Spleen (tissue), 11 donors: ENCODE data around the gene PAM. TPM values are rescaled to one million over a fixed set of nuclear protein-coding genes. Genes with fewer than 3 reads are reported as not detected.

Experiments used
- DNase-seq: peaks from one replicate; pipeline ENCODE4 v3.0.0-alpha.2; 2020
- H3K27ac ChIP-seq, 8 donors: fragments of 200-600 bp; sonication (generic) in 7 of 8; 1 replicate in 4 of 8; 2 replicates in 4 of 8; pipeline versions ENCODE4 v1.5.0 to v1.8.0; 2016 to 2021; ENCODE audit warnings: inconsistent platforms in 4 of 8, mild to moderate bottlenecking in 4 of 8, moderate library complexity in 1 of 8
- H3K27me3 ChIP-seq, 7 donors: fragments of 200-600 bp; sonication (generic) in 6 of 7; replicated peaks in 1 of 7; 1 replicate in 4 of 7; 2 replicates in 3 of 7; pipeline versions ENCODE4 v1.5.0 to v1.8.0; 2016 to 2021; ENCODE audit warnings: inconsistent platforms in 3 of 7, mild to moderate bottlenecking in 1 of 7
- H3K36me3 ChIP-seq, 6 donors: fragments of 200-600 bp; sonication (generic) in 5 of 6; 1 replicate in 4 of 6; 2 replicates in 2 of 6; pipeline versions ENCODE4 v1.5.0 to v1.8.0; 2016 to 2021; ENCODE audit warnings: inconsistent platforms in 2 of 6
- H3K4me1 ChIP-seq, 6 donors: fragments of 200-600 bp; sonication (generic) in 5 of 6; 1 replicate in 3 of 6; 2 replicates in 3 of 6; pipeline versions ENCODE4 v1.5.0 to v1.8.0; 2016 to 2021; ENCODE audit warnings: inconsistent platforms in 3 of 6
- H3K4me3 ChIP-seq, 8 donors: fragments of 200-600 bp; sonication (generic) in 7 of 8; 1 replicate in 4 of 8; 2 replicates in 4 of 8; pipeline versions ENCODE4 v1.5.0 to v1.8.0; 2016 to 2021; ENCODE audit warnings: inconsistent platforms in 4 of 8, mild to moderate bottlenecking in 4 of 8, moderate library complexity in 2 of 8
- H3K9me3 ChIP-seq, 8 donors: fragments of 200-600 bp; sonication (generic) in 7 of 8; 1 replicate in 4 of 8; 2 replicates in 4 of 8; pipeline versions ENCODE4 v1.5.0 to v1.8.0; 2016 to 2021; ENCODE audit warnings: inconsistent platforms in 4 of 8
- POLR2A ChIP-seq, 3 donors: fragments of 450-650 bp; IDR thresholded peaks; one replicate each; pipeline ENCODE4 v1.5.1; 2017; ENCODE audit warnings: antibody characterized with exemption in 3 of 3, mild to moderate bottlenecking in 1 of 3
- POLR2AphosphoS5 ChIP-seq, 3 donors: sonication (generic); formaldehyde crosslinking; IDR thresholded peaks; one replicate each; pipeline ENCODE4 v1.5.1; 2017; ENCODE audit warnings: antibody characterized with exemption in 3 of 3
- WGBS, 5 donors: extraction: QIAGEN DNeasy Blood & Tissue Kit in 3 of 5; methylation state at CpG; one replicate each; pipeline versions ENCODE4 v1.1.5 to v1.1.7; 2013 to 2018; 5-methylcytosine and 5-hydroxymethylcytosine counted together
- intact Hi-C: fragments of 100-400 bp; cut with DNase I; formaldehyde crosslinking; loops from one replicate; pipeline ENCODE4 v1.15.0; 2023; ENCODE audit warnings: low total_unique reads
- polyA plus RNA-seq, 3 donors: library from polyadenylated mRNA; stranded (reverse); fragments of 200-250 nt; gene quantifications; one replicate each; pipeline ENCODE4 v1.2.1, GENCODE V29; 2013
- total RNA-seq, 7 donors: library from RNA; depleted of rRNA in 3 of 7; stranded (reverse); fragments of >200 nt in 3 of 7; fragmentation: NEBNext Ultra II Directional in 4 of 7; extraction: Animal tissue kit (Norgen Biotek cat#: 25700) in 4 of 7; gene quantifications; one replicate each; pipeline versions ENCODE4 v1.1.0 to v1.2.1, GENCODE V29; 2016 to 2021
- TF ChIP-seq, protein P1 (sequence below), 11 experiments: fragments of 200-600 bp in 7 of 11; fragments of 450-650 bp in 4 of 11; sonication (generic) in 4 of 11; IDR thresholded peaks in 8 of 11; conservative IDR thresholded peaks in 3 of 11; 1 replicate in 7 of 11; 2 replicates in 4 of 11; pipeline versions ENCODE4 v1.4.0 to v1.8.0; 2016 to 2021; ENCODE audit warnings: antibody characterized with exemption in 11 of 11, inconsistent platforms in 4 of 11, mild to moderate bottlenecking in 1 of 11
- donor health status: healthy with polysubstance abuse.
- donor health status: DM: no; HTN: no; CAD: no; lungs with moderate emphysema.
- donor health status: DM: no; HTN: no; CAD: no.
- donor health status: Bipolar disorder and iron deficiency.
- donor health status: healthy.
- donor health status: DM: no; HTN: no; CAD: no.
- donor health status: DM: yes; HTN: yes; CAD: no.

Gene PAM
- total and polyA plus RNA-seq, 10 donors, result 37.4 to 155 (median 110) TPM

DNA sequence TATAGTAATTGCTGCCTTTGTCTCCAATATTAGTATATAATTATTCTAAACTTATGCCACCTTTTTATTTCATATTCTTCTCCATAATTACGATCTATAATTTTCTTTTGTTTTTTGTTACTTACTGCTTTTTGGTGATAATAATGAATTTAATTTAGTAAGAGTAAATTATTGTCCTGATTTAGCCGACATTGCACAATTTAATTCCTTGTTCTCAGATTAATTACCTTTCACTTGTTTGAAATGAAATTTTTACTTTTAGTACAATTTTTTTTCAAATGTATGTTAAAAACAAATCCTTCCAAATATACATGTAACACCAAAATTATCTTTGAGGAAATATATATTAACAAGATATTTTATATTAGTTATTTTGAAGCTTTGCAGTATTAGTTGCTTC lies 201.5 kb downstream of the PAM start:
- no peak overlapping the region for H3K27ac ChIP-seq
- intact Hi-C loops, result no loop called here
- H3K27me3 ChIP-seq, result no peaks in the 10 kb centered on the region
- H3K36me3 ChIP-seq, result peaks cover 0 to 51% (median 0%) of the 10 kb centered on the region in 6 donors
- no peaks in the 10 kb centered on the region for H3K4me1 ChIP-seq
- TF ChIP-seq, protein P1, sequence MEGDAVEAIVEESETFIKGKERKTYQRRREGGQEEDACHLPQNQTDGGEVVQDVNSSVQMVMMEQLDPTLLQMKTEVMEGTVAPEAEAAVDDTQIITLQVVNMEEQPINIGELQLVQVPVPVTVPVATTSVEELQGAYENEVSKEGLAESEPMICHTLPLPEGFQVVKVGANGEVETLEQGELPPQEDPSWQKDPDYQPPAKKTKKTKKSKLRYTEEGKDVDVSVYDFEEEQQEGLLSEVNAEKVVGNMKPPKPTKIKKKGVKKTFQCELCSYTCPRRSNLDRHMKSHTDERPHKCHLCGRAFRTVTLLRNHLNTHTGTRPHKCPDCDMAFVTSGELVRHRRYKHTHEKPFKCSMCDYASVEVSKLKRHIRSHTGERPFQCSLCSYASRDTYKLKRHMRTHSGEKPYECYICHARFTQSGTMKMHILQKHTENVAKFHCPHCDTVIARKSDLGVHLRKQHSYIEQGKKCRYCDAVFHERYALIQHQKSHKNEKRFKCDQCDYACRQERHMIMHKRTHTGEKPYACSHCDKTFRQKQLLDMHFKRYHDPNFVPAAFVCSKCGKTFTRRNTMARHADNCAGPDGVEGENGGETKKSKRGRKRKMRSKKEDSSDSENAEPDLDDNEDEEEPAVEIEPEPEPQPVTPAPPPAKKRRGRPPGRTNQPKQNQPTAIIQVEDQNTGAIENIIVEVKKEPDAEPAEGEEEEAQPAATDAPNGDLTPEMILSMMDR (IDR thresholded peaks at IDR 0.05 in 8 of 11, conservative IDR thresholded peaks at IDR 0.05 in 3 of 11), result no peak
- no peak for TF ChIP-seq POLR2A (IDR thresholded peaks at IDR 0.05)
- no peak for TF ChIP-seq POLR2AphosphoS5 (IDR thresholded peaks at IDR 0.05)
- H3K9me3 ChIP-seq, result no peaks in the 10 kb centered on the region
- DNase-seq, result no peak
- H3K4me3 ChIP-seq, result no peak overlapping the region
- WGBS, 5 donors, result 93 to 99% (median 98%) methylated on average over 2 of the region's 2 CpGs

DNA sequence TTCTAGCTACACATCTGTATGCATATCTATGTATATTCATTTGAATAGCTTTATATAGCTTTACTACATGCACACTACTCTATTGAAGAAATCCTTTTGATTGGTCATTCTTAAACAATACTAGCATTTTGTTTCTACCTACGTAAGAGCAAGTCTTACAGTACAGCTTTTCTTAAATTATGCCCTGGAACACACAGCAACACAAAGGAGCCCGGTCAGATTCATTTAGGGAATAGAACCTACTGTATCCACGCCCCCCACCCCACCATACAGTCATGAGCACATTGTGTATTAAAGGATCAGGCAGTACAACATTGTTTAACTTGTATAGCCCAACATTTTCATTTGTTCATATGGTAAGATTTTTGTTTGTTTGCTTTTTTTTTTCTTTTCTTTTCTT lies 202.0 kb downstream of the PAM start:
- WGBS, 5 donors, result 96 to 97% (median 96%) methylated on average over 3 of the region's 3 CpGs
- H3K4me3 ChIP-seq, result no peak overlapping the region
- DNase-seq, result no peak
- TF ChIP-seq POLR2A (IDR thresholded peaks at IDR 0.05), result no peak
- no peaks in the 10 kb centered on the region for H3K9me3 ChIP-seq
- peaks cover 0 to 51% (median 0%) of the 10 kb centered on the region in 6 donors for H3K36me3 ChIP-seq
- no peaks in the 10 kb centered on the region for H3K4me1 ChIP-seq
- no peaks in the 10 kb centered on the region for H3K27me3 ChIP-seq
- no peak overlapping the region for H3K27ac ChIP-seq
- intact Hi-C loops, result no loop called here

DNA sequence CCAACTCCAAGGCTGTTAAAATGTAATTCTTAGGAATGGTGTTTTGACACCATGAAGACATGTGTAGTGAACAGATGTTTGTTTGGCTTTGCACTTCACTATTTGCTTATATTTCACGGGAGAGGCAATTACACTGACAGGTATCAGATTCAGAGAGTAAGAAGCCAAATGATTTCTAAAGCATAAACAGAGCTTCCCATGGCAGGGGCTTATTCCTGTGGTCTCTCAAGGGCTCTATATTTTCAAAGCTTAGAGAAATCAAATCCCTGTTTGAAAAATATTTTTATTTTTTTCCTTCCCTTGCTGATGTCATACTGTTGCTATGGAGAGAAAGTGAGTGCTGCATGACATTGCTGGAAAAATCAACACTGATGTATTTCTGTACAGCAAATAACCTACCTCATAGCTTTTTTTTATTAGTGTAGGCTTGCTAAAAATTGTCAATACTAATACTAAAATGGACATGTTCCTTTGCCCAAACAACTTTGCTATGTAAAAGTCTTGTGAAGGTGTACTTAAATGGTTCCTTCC lies 203.4 kb downstream of the PAM start:
- DNase-seq, result no peak
- Histone ChIP-seq H3K27ac (no peak overlapping the region), H3K27me3 (no peaks in the 10 kb centered on the region), H3K4me3 (no peak overlapping the region), H3K4me1 (no peaks in the 10 kb centered on the region), H3K36me3 (peaks cover 0 to 43% (median 0%) of the 10 kb centered on the region in 6 donors), H3K9me3 (no peaks in the 10 kb centered on the region)
- intact Hi-C loops, result no loop called here
- no peak for TF ChIP-seq POLR2A (IDR thresholded peaks at IDR 0.05)
- TF ChIP-seq POLR2AphosphoS5 (IDR thresholded peaks at IDR 0.05), result no peak
- TF ChIP-seq, protein P1 (IDR thresholded peaks at IDR 0.05 in 8 of 11, conservative IDR thresholded peaks at IDR 0.05 in 3 of 11), result no peak
- 84 to 96% (median 91%) methylated on average over 1 of the region's 1 CpG for WGBS, 5 donors

DNA sequence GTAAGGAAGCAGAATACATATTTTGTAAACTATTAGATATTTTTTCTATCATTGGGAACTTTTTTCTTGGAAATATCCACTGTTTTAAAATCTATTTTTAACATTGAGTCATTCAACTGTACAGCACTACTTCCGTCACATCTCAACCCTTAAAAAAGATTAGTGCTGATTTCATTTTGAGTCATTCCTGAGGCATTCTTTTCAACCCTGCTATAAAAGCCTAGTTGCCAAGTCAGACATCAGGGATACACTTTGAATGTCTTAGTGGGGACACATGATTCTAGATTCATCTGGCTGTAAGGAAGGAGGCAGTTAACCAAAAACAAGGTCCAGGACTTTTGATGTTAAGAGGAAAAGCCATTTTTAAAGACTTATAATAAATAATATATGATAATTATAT lies 203.9 kb downstream of the PAM start:
- TF ChIP-seq POLR2A (IDR thresholded peaks at IDR 0.05), result no peak
- no peaks in the 10 kb centered on the region for H3K27me3 ChIP-seq
- no peak for DNase-seq
- H3K27ac ChIP-seq, result no peak overlapping the region
- no peaks in the 10 kb centered on the region for H3K9me3 ChIP-seq
- intact Hi-C loops, result no loop called here
- no peaks in the 10 kb centered on the region for H3K4me1 ChIP-seq
- peaks cover 0 to 40% (median 0%) of the 10 kb centered on the region in 6 donors for H3K36me3 ChIP-seq
- 64 to 79% (median 75%) methylated on average over 1 of the region's 1 CpG for WGBS, 5 donors
- no peak overlapping the region for H3K4me3 ChIP-seq

DNA sequence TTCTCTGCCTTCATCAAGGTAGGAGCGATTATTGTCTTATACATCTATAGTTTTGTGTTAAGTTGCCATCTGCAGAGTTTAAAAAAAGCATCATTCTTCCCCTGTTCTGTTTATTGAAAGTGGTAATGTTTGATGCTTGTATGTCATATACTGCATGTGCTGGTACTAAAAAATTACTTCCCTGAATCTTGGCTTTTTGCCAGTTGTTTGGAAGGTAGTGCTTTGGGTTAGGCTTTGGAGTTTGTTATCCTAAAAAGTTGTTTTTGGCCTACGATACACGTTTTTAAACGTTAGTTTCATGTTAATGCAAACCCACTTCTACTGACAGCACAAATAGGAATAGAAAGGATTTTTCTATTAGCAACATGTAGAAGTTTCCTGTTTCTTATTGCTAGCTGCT lies 206.6 kb downstream of the PAM start:
- TF ChIP-seq POLR2AphosphoS5 (IDR thresholded peaks at IDR 0.05), result no peak
- TF ChIP-seq, protein P1 (IDR thresholded peaks at IDR 0.05 in 8 of 11, conservative IDR thresholded peaks at IDR 0.05 in 3 of 11), result no peak
- no peak for TF ChIP-seq POLR2A (IDR thresholded peaks at IDR 0.05)
- Histone ChIP-seq H3K27me3 (no peaks in the 10 kb centered on the region), H3K36me3 (peaks cover 0 to 40% (median 0%) of the 10 kb centered on the region in 6 donors), H3K4me1 (no peaks in the 10 kb centered on the region), H3K4me3 (no peak overlapping the region), H3K9me3 (no peaks in the 10 kb centered on the region), H3K27ac (no peak overlapping the region)
- intact Hi-C loops, result no loop called here
- WGBS, 5 donors, result 73 to 88% (median 83%) methylated on average over 4 of the region's 4 CpGs
- no peak for DNase-seq
